Stimulated activated CD8-positive, alpha-beta memory T cell treated with anti-CD3 and anti-CD28 coated beads, Interleukin-15, amount 100 ng/mL, for 48 hours (primary cell): ENCODE results near the gene D2HGDH.

Experiments used
- DNase-seq, 2 donors: peaks; one replicate each; pipeline ENCODE4 v3.0.0-alpha.2; 2020; ENCODE audit warnings: low read depth in 2 of 2

Gene D2HGDH

GRCh38 chr2:241734467-241735208 lies at the start of gene D2HGDH:
Gene D2HGDH, plus strand, starts transcription at chr2:241734630. Its CDS starts 595 bp downstream, at chr2:241735225.
- peak; percentile 85 to 91 for DNase-seq

DNA sequence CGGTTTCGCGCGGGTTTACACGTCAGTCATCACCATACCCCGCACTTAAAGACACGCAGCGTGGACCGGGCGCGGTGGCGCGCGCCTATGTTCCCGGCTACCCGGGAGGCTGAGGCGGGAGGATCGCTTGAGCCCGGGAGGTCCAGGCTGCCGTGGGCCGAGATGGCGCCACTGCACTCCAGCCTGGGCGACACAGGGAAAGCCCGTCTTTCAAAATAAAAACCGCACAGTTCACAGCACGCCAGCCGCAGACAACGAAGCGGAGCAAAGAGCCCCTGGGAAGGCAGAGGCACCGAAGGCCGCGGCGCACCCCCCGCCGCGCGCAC lies 48.1 kb upstream of the D2HGDH start:
- DNase-seq: peak in 1 of 2 donors; percentile 11

DNA sequence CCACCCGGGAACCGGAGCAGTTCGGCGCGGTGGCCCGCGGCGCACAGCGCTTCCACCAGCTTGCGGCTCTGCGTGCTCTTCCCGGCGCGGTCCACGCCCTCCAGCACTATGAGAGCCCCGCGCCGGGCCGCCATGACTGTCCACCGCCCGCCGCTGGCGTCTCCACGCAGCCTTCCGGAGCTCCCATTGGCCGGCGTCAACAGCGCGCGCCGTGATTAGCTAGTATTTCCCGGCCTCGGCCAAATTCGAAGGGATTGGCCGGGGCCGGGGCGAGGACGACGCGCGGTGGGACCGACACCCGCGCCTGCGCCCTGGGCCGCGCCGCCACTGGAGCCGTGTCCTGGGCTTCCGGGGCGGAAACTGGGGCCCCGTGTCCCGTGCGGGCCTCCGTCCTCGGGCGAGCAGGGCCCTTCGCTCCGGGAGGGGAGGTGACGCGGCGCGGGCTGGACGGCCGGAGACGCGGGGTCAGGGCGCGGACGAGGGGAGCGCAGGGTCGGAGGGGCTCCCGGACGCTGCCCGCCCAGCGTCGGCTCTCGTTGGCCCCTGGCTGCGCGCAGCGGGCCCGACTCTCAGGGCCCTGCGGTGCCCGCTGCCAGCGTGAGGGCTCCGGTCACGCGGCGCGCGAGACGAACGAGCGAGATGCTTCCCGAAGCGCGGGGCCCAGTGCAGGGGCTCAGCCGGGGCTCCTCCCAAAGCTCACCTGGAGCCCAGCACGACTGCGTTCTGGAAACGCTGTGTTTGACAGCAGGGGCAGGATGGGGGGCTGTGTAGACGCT lies 47.6 kb upstream of the D2HGDH start, which contains the start of gene DTYMK:
DTYMK (minus strand) TSS at position 166 of the 776 bp plus-strand sequence; CDS start at position 134, 32 bp downstream.
- peak; percentile 96 to 97 for DNase-seq

DNA sequence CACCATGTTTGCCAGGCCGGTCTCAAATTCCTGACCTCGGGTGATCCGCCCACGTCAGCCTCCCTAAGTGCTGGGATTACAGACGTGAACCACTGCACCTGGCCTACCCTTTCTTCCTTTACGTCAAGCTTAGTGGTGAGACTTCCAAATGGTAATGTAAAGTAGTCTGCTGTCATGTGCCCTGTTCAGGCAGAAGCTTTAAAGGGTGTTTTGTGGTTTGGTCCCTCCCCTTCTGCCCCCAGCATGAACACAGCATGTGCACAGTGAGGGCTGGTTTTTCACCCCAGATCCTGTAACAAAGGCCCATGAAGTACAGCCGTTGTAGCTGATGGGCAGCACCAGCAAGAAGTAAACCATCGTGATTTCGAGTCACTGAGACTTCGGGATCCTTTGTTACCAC lies 45.1 kb upstream of the D2HGDH start:
- no peak for DNase-seq

- no peak for DNase-seq
Observed at GRCh38 chr2:241690202-241690717, 44.2 kb upstream of the D2HGDH start.

GRCh38 chr2:241692448-241692847 lies 42.0 kb upstream of the D2HGDH start:
- no peak for DNase-seq

DNA sequence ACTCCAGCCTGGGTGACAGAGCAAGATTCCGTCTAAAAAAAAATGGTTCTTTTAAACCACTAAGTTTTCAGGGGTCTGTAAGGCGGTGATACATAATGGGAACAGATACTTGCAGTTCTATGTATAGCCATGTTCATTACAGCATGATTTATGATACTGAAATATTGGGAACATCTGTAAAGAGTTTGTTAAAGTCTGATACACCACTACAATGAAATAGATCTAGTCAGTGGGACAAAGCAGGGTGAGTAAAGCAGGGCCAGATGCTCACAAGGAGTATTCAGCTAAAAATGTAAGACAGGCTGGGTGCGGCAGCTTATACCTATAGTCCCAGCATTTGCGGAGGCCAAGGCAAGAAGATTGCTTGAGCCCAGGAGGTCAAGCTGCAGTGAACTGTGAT lies 38.8 kb upstream of the D2HGDH start:
- no peak for DNase-seq

DNA sequence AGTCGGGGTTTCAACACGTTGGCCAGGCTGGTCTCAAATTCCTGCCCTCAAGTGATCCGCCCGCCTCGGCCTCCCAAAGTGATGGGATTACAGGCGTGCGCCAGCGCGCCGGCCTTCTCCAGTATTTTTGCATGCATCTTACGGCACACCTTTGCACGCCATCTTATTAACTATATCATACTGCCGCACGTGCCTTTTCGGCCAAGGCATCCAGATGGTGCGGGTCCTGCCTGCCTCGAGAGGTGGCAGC lies 33.4 kb upstream of the D2HGDH start:
- DNase-seq: no peak

- DNase-seq: peak; percentile 95
Observed at GRCh38 chr2:241701399-241702154, 32.9 kb upstream of the D2HGDH start, which contains the start of gene ING5. Gene ING5, plus strand, starts transcription at chr2:241702039. Its CDS starts 27 bp downstream, at chr2:241702066.

DNA sequence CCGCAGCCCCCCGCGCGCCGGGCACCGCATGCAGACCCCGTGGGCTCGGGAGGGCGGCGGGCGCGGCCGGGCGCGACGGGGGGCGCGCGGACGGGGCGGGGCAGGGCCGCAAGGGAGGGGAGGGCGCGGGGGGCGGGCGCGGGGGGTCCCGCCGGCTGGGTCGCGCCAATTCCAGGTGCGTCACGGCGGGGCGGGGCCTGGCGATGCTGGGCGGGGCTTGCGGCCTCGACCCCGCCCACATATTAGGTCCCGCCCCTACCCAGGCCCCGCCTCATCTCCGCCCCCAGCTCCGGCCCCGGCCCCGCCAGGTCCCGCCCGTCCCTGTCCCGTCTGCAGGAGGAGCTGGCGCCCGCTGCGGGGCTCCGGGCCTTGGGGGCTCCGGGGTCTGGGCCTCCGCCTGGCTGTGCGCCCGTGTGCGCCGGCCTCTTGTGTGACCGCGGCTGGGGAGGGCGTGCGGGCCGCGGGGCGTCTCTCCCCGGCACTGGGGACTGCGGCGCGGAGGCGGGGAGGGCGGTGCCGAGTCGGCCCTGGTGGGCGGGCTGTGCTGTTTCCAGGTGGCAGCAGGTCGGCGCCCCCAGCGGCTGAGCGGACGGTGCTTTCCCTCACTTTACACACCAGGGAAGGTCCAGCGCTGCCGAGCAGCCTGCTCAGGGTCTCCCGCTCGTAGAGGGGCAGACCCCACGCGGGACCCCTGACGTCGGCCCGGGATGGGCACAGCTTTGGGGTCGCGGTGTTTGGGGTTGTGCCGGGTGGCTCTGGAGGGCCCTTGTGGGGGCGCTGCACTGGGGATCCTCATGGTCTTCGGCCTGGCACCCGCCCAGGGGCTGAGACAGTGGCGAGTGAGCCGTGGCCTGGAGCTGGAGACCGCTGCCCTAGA lies 32.0 kb upstream of the D2HGDH start:
- DNase-seq: peak; percentile 81 to 87

DNA sequence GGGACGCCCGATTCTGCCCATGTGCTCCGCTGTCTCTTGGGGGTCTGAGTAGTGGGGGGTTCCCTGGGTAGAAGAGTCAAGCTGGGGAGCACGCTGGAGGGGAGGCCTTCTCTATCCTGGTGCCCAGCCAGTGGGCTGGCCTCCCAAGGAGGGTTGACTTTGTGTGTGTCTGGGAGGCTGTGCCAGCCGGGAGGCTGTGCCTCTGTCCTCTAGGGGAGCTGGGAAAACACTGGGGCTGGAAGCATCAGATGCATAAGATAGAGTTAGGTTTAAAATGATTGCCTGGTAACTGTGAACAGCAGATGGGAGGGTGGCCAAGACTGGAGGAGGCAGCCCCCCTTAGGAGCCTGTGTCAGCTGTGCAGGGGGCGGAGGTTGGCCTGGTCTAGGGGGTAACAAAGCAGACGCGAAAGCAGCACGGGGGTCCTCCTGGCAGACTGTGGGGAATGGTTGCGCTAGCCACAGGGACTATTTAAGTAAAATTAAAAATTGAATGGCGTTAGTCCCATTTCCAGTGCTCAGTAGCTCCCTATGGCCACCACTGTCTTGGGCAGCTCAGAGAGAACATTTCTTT lies 31.3 kb upstream of the D2HGDH start:
- DNase-seq: no peak

- no peak for DNase-seq
Observed at GRCh38 chr2:241706537-241706936, 27.9 kb upstream of the D2HGDH start.

DNA sequence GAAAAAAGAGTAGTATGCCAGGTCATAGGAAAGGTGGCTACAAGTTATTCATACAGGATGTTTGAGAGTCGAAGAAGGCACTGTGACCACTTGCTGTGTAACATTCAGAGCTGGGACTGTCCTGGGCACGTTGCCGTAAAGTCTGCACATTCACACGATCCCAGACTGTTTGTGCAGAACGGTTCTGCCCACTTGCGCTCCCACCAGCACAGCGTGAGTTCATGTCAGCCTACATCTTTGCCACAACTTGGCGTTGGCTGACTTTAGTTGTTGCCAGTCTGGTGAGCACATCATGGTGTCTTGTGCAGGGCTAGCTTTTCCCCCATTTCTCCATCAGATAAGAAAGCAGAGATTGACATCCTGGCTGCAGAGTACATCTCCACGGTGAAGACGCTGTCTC lies 25.6 kb upstream of the D2HGDH start:
- DNase-seq: no peak

DNA sequence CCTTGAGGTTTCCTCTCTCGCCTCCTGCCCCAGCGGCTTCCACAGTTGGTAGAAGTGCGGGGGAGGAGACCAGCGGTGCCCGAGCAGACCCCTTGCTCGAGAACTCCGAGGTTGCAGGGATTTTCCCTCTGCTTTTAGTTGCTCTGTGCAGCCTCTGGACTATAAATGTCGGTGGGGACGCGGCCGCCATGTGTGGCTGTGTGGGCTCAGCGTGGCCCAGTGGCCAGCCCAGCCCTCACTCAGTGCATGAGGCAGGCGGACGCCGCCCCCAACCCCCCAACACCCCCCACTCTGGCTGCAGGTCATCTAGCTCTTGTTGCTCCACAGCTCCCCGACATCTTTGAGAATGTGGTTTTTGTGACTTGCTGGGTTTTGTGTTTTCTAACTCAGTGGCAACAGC lies 15.3 kb upstream of the D2HGDH start:
- no peak for DNase-seq

GRCh38 chr2:241720099-241720498 lies 14.3 kb upstream of the D2HGDH start:
- DNase-seq: no peak

DNA sequence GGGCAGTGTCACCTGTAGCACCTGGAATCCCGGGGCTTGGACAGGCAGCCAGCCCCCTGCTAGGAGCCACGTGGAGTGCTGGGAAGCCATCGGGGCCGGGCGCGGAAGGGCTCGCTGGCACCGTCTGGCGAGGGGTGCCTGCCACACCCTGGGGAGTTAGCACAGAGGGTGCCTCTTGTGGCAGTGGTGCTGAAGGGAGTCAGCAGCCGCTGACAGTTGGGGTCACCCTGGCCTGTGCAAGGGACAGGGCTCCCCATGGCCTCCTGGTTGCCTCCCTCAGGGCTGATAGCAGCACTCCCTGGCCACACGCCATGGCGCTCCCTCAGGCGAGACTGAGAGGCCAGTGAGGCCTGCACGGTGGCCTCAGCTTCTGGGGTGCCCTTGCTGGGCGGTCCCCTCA lies 13.9 kb upstream of the D2HGDH start:
- no peak for DNase-seq

DNA sequence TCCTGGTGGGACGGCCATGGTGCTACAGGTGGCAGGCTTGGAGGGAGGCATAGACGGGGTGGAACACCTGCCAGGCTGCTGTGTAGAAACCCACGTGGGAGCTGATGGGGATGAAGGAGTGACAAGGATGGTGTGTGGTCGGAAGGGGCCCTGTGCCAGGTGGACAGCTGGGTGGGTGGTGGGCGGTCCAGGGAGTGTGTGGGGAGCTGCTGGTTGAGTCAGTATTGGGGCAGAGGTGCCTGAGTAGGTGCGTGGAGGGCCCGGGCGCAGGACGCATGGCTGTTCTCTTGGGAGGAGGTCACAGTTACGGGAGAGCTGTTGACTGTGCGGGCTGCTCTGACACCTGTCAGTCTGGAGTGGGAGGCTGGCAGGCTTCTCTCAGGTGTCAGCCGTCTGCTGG lies 12.6 kb upstream of the D2HGDH start:
- DNase-seq: no peak

GRCh38 chr2:241722896-241723454 lies 11.5 kb upstream of the D2HGDH start:
- DNase-seq: no peak

DNA sequence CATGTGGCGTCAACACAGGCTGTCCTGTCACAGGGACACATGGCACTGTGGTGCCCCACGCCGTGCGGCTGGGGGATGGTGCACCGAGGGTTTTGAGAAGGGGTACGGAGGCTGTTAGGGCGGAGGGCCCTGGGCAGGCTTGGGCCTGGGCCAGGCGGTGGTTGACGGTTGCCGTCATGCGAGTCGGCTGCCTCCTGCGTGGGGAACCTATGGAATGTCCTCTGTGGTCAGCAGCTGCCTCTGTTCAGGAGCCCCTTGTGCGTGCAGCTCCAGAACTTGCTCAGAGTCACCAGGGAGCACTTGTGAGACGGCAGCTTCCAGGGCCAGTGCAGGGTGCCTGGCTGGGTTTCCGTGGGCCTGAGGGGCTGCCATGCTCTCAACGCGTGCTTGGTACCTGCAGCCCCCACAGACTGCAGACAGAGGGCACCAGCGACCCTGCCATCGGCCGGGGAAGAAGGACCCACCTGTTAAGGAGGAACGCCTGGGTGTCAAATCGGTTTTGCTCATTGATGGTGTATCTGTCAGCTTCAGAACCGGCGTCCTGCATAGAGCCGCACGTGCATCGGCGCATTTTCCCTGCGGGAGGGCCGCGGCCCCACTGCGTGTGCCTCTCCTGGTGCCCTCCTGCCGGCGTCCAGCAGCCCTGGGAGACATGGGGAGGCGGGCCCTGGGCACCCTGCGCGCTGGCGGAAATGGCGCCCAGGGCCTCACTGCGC lies 10.0 kb upstream of the D2HGDH start:
- DNase-seq: no peak
